NCI-H2081 treated with DMSO at 0.1 percent for 48 hours (cell line): Measurements from ENCODE around the gene GRM4.

Experiments used
- DNase-seq: peaks from one replicate; lab custom pipeline; 2025; lab: John Stamatoyannopoulos, UW

GRM4 gene

GRCh38 chr6:34084591-34085290, 61.1 kb downstream of the GRM4 start:
- no peak for DNase-seq

- no peak for DNase-seq
These were observed 62.8 kb downstream of the GRM4 start for GRCh38 chr6:34082864-34083626.

DNA sequence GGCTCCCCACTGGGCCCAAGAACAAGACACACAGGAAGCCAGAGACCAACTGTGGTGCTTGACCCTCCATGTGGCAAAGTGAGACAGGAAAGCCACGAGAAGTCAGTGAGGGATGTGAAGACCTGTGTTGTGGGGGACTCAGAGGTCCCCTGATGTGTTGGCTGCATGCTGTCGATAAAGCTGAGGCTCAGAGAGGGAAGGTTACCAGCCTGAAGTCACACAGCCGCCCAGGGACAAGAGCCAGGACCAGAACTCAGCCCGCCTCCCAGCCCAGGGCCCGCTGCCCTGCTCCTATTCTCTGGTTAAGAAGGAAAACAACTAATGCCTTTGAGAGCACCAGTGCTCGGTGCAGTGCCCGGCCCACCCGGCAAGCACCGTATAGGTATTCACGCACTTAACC, 63.5 kb downstream of the GRM4 start:
- DNase-seq = no peak

DNA sequence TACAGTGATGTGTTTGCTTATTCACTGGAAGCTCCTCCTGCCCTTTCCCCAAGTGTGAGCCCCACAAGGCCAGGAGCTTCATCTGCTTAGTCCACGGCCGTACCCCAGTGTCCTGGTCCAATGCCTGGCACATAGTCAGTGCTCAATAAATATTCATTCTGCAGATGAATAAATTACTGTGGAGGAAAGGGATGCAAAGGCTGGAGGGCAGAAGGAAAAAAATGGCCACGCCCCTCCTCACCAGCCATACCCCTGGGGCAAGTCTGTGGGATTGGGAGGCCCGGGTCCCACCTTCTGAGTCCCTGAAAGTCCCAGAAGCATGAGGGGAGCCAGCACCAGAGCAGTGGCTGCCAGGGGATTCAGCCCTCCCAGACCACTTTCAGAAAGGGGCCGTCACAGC, 65.5 kb downstream of the GRM4 start:
- no peak for DNase-seq

DNA sequence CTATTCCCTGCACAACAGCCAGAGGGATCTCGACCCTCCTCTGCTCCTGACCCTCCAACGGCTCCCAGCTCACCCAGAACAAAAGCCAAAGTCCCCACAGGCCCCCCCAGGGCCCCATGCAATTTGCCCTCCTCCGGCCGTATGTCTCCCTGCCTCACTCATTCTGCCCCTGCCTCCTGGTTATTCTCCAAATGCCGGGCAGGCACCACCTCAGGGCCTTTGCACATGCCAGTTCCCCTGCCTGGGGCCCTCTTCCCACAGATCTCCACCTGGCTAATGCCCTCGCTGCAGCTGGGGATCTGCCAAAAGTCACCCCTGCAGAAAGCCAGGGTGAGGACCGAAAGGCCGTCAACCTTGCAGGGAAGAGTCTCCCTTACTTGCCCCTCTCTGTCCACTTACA, 66.0 kb downstream of the GRM4 start:
- no peak for DNase-seq

DNA sequence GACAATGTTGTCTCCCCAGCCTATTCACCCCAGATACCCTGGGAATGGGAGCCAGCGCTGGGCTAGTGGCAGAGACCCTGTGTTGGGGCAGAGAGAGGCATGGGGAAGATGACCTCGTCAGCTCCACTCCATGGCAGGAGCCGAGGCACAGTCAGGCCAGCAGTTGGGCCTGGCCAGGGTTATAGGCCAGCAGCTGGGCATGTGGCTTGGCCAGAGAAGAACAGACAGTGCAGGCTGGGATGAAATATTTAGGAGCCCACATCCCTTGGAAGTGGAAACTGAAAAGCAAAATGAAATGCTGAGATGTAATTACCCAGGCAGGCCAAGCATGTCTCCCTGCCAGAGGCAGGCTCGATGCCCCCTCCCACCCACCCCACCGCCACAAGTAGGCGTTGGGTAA, 70.0 kb downstream of the GRM4 start:
- DNase-seq = no peak

DNA sequence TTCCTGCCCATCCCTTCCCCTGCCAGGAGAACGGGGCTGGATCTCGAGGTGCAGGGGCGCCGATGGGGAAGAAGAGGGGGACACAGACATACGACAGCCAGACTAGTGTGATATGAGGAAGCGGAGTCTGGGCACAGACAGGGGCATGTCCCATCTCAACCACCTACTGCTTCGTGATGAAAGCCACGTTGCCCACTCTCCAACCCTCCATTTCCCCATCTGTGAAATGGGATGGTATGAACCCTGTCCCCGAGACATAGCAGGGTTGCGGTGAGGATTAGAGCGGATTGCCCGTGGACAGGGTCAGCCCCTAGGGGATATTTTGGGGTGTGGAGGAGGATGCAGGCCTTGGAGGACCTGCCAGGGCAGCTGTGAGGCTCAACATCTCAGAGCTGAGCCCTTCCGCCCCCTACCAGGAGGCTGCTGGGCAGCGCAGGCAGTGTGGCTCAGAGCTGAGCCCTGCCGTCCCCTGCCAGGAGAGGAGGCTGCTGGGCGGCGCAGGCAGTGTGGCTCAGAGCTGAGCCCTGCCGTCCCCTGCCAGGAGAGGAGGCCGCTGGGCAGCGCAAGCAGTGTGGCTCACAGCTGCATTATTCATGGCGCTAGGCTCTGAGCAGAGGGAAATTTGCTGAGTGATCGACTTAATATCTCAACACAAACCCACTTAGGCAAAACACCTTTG, 71.7 kb downstream of the GRM4 start:
- DNase-seq = no peak

DNA sequence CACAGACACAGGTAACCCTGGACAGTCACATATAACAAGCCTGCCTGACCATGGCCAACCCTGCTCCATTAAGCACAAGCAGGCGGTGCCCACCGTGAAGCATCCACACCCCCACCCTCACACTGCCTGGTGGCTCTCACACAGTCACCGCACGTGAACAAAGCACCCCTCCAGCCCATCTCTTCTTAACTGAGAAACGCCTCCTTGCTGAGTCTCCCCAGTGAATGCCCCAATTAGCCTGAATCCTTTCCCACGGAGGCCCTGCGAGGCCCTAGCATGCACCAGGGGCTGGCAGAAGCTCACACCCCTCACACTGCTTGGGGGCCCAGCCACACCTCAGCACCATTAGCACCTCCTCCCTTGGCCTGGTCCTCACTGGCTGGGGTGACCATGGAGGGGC, 72.3 kb downstream of the GRM4 start:
- no peak for DNase-seq

- DNase-seq = no peak
These were observed 73.2 kb downstream of the GRM4 start for GRCh38 chr6:34072727-34073126.

- no peak for DNase-seq
These were observed 74.0 kb downstream of the GRM4 start for GRCh38 chr6:34071884-34072379.

- DNase-seq = no peak
These were observed 74.6 kb downstream of the GRM4 start for GRCh38 chr6:34071136-34071883.

GRCh38 chr6:34070315-34071135, 75.4 kb downstream of the GRM4 start:
- DNase-seq = no peak

DNA sequence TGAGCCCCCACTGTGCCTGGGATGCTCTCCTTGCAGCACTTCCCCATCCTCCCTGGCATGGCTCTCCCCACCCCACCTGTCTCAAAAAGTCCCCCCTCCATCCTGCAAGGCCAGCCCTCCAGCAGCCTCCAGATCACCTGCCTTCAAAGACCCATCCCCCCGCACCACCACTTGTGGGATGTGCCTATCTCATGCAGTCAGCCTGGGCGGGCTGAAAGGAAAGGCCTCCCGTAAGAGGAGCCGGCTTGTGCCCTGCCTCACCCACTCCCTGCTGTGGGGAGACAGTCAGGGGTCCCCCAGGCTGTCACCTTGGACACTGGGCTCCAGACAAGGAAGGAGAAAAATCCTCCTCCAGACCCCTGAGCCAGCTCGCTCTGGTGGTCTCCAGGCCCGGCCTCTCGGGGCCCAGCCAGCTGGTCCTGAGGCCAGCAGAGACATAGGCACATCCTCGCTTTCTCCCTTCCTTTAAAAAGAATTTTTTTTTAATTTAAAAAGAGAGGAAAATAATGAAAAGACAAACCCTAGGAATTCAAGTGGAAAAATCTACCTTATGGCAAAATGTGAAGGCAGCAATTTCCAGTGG, 77.3 kb downstream of the GRM4 start:
- DNase-seq = no peak

DNA sequence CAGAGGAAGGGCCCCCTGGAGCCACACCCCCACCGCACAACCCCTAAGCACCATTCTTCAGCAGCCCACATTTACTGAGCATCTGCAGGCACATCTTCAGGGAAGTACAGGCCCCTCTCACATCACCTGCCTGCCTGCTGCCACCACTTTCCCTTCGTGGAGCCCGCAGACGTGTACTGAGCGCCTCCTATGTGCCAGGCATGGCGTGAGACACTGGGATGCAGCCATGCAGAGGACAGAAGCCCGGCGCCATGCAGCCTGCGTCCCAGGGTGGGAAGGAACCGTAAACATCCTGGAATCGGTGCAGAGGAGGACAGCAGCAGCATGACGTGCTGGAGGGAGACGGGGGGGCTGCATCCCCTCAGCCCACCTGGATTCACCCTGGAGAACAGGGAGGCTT, 78.1 kb downstream of the GRM4 start:
- DNase-seq = no peak

- DNase-seq = no peak
These were observed 78.8 kb downstream of the GRM4 start for GRCh38 chr6:34066772-34067770.

GRCh38 chr6:34066218-34066571, 79.7 kb downstream of the GRM4 start:
- no peak for DNase-seq

DNA sequence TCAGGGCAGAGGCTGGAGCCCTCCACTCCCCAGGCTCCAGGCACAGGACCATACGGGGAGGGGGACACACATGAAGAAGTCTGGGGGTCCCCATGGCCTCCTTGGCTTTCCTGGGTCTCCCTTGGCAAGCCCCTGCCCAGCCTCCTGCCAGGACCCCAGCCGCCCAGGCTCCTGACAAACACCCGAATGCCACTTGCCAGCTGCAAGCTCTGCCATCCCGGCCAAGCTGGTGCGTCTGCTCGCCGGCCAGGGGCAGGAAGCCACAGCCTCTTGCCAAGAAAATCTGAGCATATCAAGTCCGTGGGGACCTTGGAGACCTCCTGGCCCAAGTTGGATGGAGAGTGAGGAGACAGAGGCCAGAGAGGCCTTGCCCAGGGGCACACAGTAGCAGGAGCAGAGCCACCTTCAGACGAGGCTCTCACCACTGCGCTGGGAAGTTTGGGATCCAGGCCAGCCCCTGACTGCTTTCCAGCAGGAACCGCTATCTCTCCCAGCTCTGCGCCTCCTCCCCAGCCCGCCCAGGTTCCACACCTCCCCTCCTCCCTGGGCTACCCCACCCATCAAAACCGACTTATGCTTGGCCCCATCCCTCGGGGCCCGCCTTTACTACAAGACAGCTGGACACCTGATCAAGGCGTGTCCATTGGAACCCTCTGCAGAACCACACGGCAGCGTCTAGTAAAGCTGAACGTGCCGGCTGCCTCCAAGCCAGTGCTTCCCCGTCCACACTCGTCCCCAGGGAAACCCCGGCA, 80.2 kb downstream of the GRM4 start:
- DNase-seq = no peak

DNA sequence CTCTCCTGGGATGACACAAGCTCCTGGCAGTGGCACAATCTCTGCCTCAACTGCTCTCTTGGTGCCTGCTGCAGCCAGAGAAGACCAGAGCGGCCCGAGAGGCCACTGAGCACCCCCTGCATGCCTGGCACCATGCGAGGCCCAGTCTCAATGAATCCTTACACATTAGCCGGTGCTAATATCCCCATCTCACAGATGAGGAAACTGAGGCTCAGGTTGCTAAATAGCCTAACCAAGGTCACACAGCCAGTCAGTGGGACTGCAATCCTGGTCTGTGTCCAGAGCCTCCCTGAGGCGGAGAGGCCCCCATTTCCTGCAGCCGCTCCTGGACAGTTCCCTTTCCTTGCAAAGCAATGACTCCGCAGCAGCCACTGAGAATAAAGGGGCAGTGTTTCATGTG, 81.2 kb downstream of the GRM4 start:
- no peak for DNase-seq

DNA sequence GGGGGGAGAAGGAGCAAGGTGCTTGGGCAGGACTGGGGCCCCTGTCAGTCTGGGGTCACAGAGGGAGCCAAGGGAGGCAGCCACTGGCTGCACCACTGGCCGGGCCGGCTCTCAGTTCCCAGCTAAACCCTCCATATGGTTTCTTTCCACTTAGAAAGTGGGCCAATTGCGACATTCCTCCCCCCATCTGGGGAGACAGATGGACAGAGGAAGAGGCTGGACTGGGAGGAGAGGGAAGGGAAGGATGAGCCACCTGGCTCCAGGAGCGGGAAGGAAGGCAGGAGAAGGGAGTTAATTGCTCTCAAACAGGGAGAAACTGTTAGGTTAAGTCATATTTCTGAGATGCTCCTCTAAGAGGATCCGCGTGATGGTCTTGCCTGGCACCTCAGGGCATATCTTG, 82.2 kb downstream of the GRM4 start:
- no peak for DNase-seq
